Mesothelial cell of epicardium (in vitro differentiated cells): ENCODE results near the gene MN1. TPM values are rescaled to one million over a fixed set of nuclear protein-coding genes. Genes with fewer than 3 reads are reported as not detected.

ENCODE experiments used
- DNase-seq, 2 experiments: peaks; one replicate each; pipeline ENCODE4 v3.0.0; 2021; ENCODE audit warnings: low spot score in 2 of 2; ENCODE audit not compliant: unreplicated experiment in 2 of 2
- H3K27ac Mint-ChIP-seq: 2 replicates; pipeline ENCODE4 v1.8.0; 2021; ENCODE audit warnings: mixed read lengths
- H3K27me3 Mint-ChIP-seq: 2 replicates; pipeline ENCODE4 v1.8.0; 2021; ENCODE audit warnings: low read depth, mixed read lengths
- H3K36me3 Mint-ChIP-seq: 2 replicates; pipeline ENCODE4 v1.8.0; 2021; ENCODE audit warnings: mixed read lengths
- H3K4me1 Mint-ChIP-seq: 2 replicates; pipeline ENCODE4 v1.8.0; 2021; ENCODE audit warnings: mixed read lengths
- H3K4me3 Mint-ChIP-seq: 2 replicates; pipeline ENCODE4 v1.8.0; 2021; ENCODE audit warnings: mild to moderate bottlenecking, moderate library complexity, mixed read lengths
- H3K9me3 Mint-ChIP-seq: 2 replicates; pipeline ENCODE4 v1.8.0; 2021; ENCODE audit warnings: mixed read lengths
- CTCF ChIP-seq: fragments of 200-600 bp; sonication (generic); IDR thresholded peaks from one replicate; pipeline ENCODE4 v1.5.0; 2021; ENCODE audit warnings: antibody characterized with exemption; ENCODE audit not compliant: unreplicated experiment
- total RNA-seq: library from RNA; stranded (reverse); gene quantifications from 3 replicates; pipeline ENCODE4 v1.2.1, GENCODE V29; 2021

MN1 gene
- total RNA-seq, 1 donor from 2014 or later, result 47.8 TPM

- Mint-ChIP-seq H3K27ac (no peak overlapping the region), H3K4me3 (no peak overlapping the region)
Observed at GRCh38 chr22:27734066-27734465, 67.5 kb downstream of the MN1 start.

GRCh38 chr22:27732841-27733240, 68.7 kb downstream of the MN1 start:
- TF ChIP-seq CTCF, result no peak
- no peak for DNase-seq
- H3K27ac Mint-ChIP-seq, result no peak overlapping the region
- no peaks in the 10 kb centered on the region for H3K36me3 Mint-ChIP-seq
- H3K27me3 Mint-ChIP-seq, result peaks cover 4% of the 10 kb centered on the region
- peaks cover 1% of the 10 kb centered on the region for H3K4me1 Mint-ChIP-seq
- H3K4me3 Mint-ChIP-seq, result no peak overlapping the region
- peaks cover 11% of the 10 kb centered on the region for H3K9me3 Mint-ChIP-seq

More at GRCh38 chr22:27734066-27734465, 67.5 kb downstream of the MN1 start:
- H3K4me1 Mint-ChIP-seq, result no peaks in the 10 kb centered on the region
- H3K27me3 Mint-ChIP-seq, result peaks cover 5% of the 10 kb centered on the region
- no peaks in the 10 kb centered on the region for H3K36me3 Mint-ChIP-seq
- peaks cover 16% of the 10 kb centered on the region for H3K9me3 Mint-ChIP-seq
- DNase-seq, result no peak
- no peak for TF ChIP-seq CTCF

GRCh38 chr22:27732391-27732790, 69.2 kb downstream of the MN1 start:
- DNase-seq, result no peak
- no peak for TF ChIP-seq CTCF
- Mint-ChIP-seq H3K4me3 (no peak overlapping the region), H3K27ac (no peak overlapping the region), H3K4me1 (peaks cover 6% of the 10 kb centered on the region), H3K9me3 (peaks cover 7% of the 10 kb centered on the region), H3K36me3 (no peaks in the 10 kb centered on the region), H3K27me3 (peaks cover 4% of the 10 kb centered on the region)

- peaks cover 4% of the 10 kb centered on the region for H3K27me3 Mint-ChIP-seq
- TF ChIP-seq CTCF, result no peak
- DNase-seq, result no peak
- no peak overlapping the region for H3K4me3 Mint-ChIP-seq
- no peaks in the 10 kb centered on the region for H3K36me3 Mint-ChIP-seq
- peaks cover 14% of the 10 kb centered on the region for H3K4me1 Mint-ChIP-seq
- no peaks in the 10 kb centered on the region for H3K9me3 Mint-ChIP-seq
- no peak overlapping the region for H3K27ac Mint-ChIP-seq
Observed at GRCh38 chr22:27731621-27732020, 69.9 kb downstream of the MN1 start.

GRCh38 chr22:27730641-27731433, 70.7 kb downstream of the MN1 start:
- Mint-ChIP-seq H3K4me1 (peaks cover 19% of the 10 kb centered on the region), H3K27ac (no peak overlapping the region)

More at GRCh38 chr22:27730641-27731433, 70.7 kb downstream of the MN1 start:
- Mint-ChIP-seq H3K4me3 (no peak overlapping the region), H3K27me3 (peaks cover 4% of the 10 kb centered on the region), H3K36me3 (no peaks in the 10 kb centered on the region), H3K9me3 (no peaks in the 10 kb centered on the region)
- TF ChIP-seq CTCF, result no peak
- no peak for DNase-seq
